Panc1 (cell line): ENCODE results near the gene BPTF.

Source experiments
- SIN3A ChIP-seq: IDR thresholded peaks from 2 replicates; pipeline ENCODE4 v1.6.1; 2012; ENCODE audit warnings: low read depth, mild to moderate bottlenecking, low read length, moderate library complexity, borderline replicate concordance; ENCODE audit not compliant: insufficient read depth
- TF ChIP-seq, protein P1 (sequence below): fragments of 450-650 bp; IDR thresholded peaks from 2 replicates; pipeline ENCODE4 v1.5.1; 2017; ENCODE audit warnings: mild to moderate bottlenecking
- TF ChIP-seq, protein P2 (sequence below), 2 experiments: IDR thresholded peaks; 2 replicates each; pipeline ENCODE4 v1.6.1; 2011 to 2012; ENCODE audit warnings: low read depth in 2 of 2, control low read depth in 1 of 2, low read length in 1 of 2, mild to moderate bottlenecking in 1 of 2, moderate library complexity in 1 of 2; ENCODE audit not compliant: insufficient read depth in 1 of 2

DNA sequence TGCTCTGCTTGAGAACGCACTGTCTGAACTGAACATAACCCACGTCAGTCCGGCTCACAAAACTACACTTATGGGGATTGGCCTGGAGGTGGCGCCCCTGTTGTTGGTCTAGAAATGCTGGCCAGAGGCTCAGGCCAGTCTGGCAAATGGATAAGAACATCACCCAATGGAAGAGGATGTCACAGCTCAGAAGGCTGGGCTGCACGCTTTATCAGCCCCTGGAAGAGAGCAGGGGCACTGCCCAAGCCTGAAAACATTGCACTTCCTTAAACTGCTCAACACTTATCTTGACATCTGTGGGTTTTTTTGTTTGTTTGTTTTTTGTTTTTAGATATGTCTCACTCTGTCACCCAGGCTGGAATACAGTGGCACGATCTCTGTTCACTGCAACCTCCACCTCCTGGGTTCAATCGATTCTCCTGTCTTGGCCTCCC lies 24.8 kb upstream of the BPTF start:
- TF ChIP-seq, protein P1, sequence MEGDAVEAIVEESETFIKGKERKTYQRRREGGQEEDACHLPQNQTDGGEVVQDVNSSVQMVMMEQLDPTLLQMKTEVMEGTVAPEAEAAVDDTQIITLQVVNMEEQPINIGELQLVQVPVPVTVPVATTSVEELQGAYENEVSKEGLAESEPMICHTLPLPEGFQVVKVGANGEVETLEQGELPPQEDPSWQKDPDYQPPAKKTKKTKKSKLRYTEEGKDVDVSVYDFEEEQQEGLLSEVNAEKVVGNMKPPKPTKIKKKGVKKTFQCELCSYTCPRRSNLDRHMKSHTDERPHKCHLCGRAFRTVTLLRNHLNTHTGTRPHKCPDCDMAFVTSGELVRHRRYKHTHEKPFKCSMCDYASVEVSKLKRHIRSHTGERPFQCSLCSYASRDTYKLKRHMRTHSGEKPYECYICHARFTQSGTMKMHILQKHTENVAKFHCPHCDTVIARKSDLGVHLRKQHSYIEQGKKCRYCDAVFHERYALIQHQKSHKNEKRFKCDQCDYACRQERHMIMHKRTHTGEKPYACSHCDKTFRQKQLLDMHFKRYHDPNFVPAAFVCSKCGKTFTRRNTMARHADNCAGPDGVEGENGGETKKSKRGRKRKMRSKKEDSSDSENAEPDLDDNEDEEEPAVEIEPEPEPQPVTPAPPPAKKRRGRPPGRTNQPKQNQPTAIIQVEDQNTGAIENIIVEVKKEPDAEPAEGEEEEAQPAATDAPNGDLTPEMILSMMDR, result peak; percentile 83
- no peak for TF ChIP-seq SIN3A
- TF ChIP-seq, protein P2, sequence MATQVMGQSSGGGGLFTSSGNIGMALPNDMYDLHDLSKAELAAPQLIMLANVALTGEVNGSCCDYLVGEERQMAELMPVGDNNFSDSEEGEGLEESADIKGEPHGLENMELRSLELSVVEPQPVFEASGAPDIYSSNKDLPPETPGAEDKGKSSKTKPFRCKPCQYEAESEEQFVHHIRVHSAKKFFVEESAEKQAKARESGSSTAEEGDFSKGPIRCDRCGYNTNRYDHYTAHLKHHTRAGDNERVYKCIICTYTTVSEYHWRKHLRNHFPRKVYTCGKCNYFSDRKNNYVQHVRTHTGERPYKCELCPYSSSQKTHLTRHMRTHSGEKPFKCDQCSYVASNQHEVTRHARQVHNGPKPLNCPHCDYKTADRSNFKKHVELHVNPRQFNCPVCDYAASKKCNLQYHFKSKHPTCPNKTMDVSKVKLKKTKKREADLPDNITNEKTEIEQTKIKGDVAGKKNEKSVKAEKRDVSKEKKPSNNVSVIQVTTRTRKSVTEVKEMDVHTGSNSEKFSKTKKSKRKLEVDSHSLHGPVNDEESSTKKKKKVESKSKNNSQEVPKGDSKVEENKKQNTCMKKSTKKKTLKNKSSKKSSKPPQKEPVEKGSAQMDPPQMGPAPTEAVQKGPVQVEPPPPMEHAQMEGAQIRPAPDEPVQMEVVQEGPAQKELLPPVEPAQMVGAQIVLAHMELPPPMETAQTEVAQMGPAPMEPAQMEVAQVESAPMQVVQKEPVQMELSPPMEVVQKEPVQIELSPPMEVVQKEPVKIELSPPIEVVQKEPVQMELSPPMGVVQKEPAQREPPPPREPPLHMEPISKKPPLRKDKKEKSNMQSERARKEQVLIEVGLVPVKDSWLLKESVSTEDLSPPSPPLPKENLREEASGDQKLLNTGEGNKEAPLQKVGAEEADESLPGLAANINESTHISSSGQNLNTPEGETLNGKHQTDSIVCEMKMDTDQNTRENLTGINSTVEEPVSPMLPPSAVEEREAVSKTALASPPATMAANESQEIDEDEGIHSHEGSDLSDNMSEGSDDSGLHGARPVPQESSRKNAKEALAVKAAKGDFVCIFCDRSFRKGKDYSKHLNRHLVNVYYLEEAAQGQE (IDR thresholded peaks at IDR 0.05; ENCODE audit: insufficient read depth in 1 of 2, low read depth in 2 of 2, low read length in 1 of 2), result no peak
